GM10847 (cell line): Measurements from ENCODE around the gene IL32.

Source experiments
- POLR2A ChIP-seq: IDR thresholded peaks from 2 replicates; pipeline ENCODE4 v1.6.1; 2011; ENCODE audit not compliant: insufficient read length; ENCODE audit errors: extremely low read depth

IL32 gene

GRCh38 chr16:3025032-3026002, 40.1 kb upstream of the IL32 start:
- no peak for TF ChIP-seq POLR2A

- TF ChIP-seq POLR2A: no peak
These were observed 39.4 kb upstream of the IL32 start for GRCh38 chr16:3026003-3026378.

GRCh38 chr16:3026609-3027488, 38.6 kb upstream of the IL32 start:
- TF ChIP-seq POLR2A: no peak

GRCh38 chr16:3027489-3027795, 38.0 kb upstream of the IL32 start:
- TF ChIP-seq POLR2A: no peak

- TF ChIP-seq POLR2A: no peak
These were observed 37.3 kb upstream of the IL32 start for GRCh38 chr16:3027983-3028715.

- TF ChIP-seq POLR2A: no peak
These were observed 36.6 kb upstream of the IL32 start for GRCh38 chr16:3028716-3029319.

- TF ChIP-seq POLR2A: no peak
These were observed 35.8 kb upstream of the IL32 start for GRCh38 chr16:3029491-3030221.

- TF ChIP-seq POLR2A: no peak
These were observed 34.9 kb upstream of the IL32 start for GRCh38 chr16:3030222-3031212.

- TF ChIP-seq POLR2A: no peak
These were observed 32.8 kb upstream of the IL32 start for GRCh38 chr16:3032624-3033023.

GRCh38 chr16:3035289-3035971, 30.0 kb upstream of the IL32 start:
- TF ChIP-seq POLR2A: no peak

GRCh38 chr16:3035972-3036725, 29.3 kb upstream of the IL32 start:
- TF ChIP-seq POLR2A: no peak

- no peak for TF ChIP-seq POLR2A
These were observed 28.6 kb upstream of the IL32 start, which contains the start of gene BICDL2 for GRCh38 chr16:3036726-3037315. TSS of gene BICDL2 (minus strand) at chr16:3036944. CDS start at chr16:3035496, 1,448 bp downstream.
